Measurements from ENCODE around the gene OR10A5. TPM values are rescaled to one million over a fixed set of nuclear protein-coding genes. Genes with fewer than 3 reads are reported as not detected.
"Not testable (repeated sequence)": the region's sequence is repeated elsewhere in the genome, so short reads cannot be mapped to it uniquely, and the experiment has no call there.

OR10A5 gene, protein sequence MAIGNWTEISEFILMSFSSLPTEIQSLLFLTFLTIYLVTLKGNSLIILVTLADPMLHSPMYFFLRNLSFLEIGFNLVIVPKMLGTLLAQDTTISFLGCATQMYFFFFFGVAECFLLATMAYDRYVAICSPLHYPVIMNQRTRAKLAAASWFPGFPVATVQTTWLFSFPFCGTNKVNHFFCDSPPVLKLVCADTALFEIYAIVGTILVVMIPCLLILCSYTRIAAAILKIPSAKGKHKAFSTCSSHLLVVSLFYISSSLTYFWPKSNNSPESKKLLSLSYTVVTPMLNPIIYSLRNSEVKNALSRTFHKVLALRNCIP
- not detected in 2 replicates for total RNA-seq (2014; rRNA removed; shearing (Covaris generic))

DNA sequence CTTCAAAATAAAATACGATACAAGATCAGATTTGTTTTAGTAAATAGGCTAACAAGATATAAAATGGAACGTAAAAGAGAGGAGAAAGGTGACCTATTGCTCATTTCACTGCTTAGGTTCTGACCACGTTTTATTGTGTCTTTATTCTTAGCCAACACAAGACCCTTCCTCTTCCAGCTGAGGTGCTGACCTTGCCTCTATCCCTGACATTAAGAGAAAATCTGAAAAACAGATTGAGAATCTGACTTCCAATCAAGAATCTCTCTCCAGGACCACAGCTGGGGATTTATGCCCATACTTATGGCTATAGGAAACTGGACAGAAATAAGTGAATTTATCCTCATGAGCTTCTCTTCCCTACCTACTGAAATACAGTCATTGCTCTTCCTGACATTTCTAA is at the start of gene OR10A5:
TSS of gene OR10A5 (plus strand) at position 301 of the 400 bp plus-strand sequence. CDS start at position 301, 0 bp downstream.
- DNase-seq (ENCODE audit: low spot score) = no peak

DNA sequence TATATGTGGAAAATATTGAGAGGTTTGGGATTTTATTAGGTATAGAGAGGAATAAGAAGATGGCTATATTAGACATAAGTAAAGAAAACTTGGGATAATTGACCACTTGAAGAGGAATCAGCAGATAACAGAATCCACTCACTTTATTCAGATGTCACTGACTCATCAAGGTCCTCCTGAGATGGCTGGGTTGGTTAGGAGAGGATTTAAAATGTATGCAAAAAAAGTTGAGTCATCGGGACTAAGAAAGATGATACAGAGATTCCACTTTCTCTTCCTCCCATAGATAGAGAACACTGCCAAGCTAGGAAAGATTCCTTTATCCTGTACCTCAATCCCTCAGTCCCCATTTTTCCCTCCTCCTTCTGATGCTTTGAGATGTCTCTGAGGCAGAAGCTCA is 46.1 kb upstream of the OR10A5 start, which contains the start of gene OR6A2:
TSS of gene OR6A2 (minus strand) at position 288 of the 400 bp plus-strand sequence. CDS start 3,981 bp downstream, outside the sequence.
- in situ Hi-C loops (cut with HindIII; ENCODE audit: low sequenced_read_pairs) = no loop called here

More for the DNA sequence above, at the start of gene OR10A5:
- in situ Hi-C loops (cut with HindIII; ENCODE audit: low sequenced_read_pairs) = no loop called here

DNA sequence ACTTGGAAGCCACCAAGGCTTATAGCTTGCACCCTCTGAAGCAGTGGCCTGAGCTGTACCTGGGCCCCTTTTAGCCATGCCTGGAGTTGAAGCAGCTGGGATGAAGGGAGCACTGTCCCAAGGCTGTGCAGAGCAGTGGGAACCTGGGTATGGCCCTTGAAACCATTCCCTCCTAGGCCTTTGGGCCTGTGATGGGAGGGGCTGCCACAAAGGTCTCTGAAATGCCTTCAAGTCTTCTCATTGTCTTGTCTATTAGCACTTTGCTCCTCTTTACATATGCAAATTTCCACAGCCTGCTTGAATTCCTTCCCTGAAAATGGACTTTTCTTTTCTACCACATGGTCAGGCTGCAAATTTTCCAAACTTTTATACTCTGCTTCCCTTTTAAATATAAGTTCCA is 44.4 kb upstream of the OR10A5 start:
- DNase-seq (ENCODE audit: low spot score); in situ Hi-C loops (cut with HindIII; ENCODE audit: low sequenced_read_pairs): not testable (repeated sequence)

More for the DNA sequence above, 46.1 kb upstream of the OR10A5 start, which contains the start of gene OR6A2:
- no peak for DNase-seq (ENCODE audit: low spot score)

DNA sequence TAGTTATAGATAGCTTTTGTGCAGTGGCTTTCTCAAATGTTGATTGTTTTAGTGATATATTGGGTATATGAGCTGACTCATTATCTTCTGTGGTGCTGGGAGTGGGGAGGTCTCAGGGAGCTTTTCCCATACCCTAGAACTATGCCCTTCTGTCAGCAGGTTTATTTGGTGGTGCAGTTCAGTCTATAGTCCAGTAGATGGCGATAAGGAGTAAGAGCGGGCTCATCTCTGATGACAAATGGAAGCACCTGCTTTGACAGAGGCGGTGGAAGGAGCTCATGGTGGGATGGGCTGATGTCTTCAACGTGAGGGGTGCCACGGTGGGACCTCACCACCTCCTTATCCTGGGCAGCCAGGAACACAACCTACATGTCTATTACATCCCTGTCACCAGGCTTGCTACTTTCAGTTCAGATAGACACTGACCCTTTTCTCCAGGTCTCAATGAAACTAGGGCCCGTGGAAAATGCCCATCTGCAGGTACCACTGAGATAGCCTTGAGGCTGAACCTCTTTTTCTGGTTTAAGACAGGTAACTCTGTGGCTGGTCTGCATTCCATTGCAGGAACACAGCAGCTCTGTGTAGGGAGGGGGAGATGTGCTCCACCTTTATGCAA is 33.0 kb upstream of the OR10A5 start:
- in situ Hi-C loops (cut with HindIII; ENCODE audit: low sequenced_read_pairs) = no loop called here
- DNase-seq (ENCODE audit: low spot score) = peak; percentile 30

DNA sequence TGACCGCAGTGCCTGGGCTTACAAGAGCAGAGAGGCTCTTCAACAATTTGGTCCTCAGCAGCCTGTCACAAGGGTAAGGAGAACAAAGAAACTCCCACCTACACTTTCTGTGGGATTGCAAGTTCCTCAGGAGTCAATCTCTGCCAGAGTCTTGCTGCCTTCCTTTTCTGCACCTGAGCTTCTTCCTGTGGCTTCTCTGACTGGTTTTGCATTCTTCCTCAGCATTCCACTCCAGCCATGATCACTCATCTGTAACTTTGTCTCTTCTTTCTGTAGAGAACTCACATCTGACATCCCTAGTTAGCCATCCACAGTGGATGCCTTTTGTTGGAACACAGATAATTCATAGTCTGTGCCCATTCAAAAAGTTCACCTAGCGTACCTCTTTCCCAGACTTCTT is 31.8 kb upstream of the OR10A5 start:
- in situ Hi-C loops (cut with HindIII; ENCODE audit: low sequenced_read_pairs) = no loop called here
- no peak for DNase-seq (ENCODE audit: low spot score)

DNA sequence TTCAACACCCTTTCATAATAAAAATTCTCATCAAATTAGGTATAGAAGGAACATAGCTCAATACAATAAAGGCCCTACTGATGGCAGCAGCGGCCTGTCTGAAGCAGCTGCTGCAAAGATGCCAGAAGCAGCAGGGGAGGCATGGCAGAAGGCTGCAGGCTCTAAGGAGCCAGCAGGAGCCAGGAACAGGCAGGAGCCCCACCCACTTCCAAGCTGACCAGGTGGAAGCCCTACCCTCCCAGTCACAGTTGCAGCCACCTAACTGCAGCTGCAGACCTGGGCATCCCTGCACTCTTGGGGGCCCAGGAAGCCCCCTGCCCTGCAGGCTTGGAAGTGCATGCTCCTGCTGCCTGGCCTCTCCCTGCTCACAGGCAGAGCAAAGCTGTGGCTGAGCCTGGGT is 27.8 kb upstream of the OR10A5 start:
- in situ Hi-C loops (cut with HindIII; ENCODE audit: low sequenced_read_pairs) = no loop called here
- peak; percentile 82 for DNase-seq (ENCODE audit: low spot score)

DNA sequence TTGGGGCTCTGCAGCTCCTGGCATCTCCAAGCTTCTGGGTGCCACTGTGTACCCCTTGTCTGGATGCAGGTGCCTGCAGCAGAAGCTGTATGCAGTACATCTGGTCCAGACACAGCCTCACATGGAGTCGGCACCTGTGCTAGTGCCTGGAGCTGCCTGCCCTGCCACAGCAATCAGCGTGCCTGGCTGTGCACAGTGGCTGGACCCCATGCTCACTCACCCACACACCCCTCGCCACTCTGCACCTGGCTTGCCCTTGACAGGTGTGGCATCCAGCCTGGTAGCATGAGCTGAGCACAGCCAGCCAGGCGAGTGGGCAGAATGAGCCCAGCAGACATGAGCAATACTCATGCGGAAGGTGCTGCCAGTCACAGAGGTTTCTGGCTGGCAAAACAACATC is 26.5 kb upstream of the OR10A5 start:
- in situ Hi-C loops (cut with HindIII; ENCODE audit: low sequenced_read_pairs) = no loop called here
- no peak for DNase-seq (ENCODE audit: low spot score)

DNA sequence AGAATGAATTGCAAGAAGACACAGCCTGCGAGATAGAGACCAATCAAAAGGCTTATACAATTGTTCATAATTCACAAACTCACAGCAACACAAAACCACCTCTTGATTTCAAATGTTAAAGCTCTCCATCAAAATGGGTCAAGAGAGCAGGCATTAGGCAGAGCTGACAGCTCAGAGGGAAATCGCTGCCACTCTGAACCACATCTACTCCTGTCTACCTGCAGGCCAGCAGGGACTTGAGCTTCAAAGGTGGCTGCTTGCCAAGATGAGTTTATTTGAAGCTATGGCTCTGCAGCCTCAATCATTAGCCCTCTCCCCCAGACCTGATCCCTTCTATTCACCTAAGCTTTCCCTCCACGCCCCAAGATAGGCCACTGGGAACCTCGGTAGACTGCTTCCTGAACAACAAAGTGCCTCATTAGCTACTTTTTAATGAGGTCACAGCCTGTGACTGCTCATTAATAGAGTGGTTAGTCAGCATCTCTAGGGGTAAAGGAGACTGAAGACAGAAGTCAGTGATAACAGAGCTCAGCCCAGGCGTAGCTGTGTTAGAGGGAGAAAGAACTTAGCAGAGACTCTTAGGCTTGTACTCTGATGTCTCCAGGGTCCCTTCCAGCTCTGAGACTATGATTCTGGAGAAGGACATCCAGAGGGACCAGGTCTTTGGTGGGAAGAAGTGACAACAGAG is 21.2 kb upstream of the OR10A5 start:
- in situ Hi-C loops (cut with HindIII; ENCODE audit: low sequenced_read_pairs) = no loop called here
- DNase-seq (ENCODE audit: low spot score) = peak; percentile 7

DNA sequence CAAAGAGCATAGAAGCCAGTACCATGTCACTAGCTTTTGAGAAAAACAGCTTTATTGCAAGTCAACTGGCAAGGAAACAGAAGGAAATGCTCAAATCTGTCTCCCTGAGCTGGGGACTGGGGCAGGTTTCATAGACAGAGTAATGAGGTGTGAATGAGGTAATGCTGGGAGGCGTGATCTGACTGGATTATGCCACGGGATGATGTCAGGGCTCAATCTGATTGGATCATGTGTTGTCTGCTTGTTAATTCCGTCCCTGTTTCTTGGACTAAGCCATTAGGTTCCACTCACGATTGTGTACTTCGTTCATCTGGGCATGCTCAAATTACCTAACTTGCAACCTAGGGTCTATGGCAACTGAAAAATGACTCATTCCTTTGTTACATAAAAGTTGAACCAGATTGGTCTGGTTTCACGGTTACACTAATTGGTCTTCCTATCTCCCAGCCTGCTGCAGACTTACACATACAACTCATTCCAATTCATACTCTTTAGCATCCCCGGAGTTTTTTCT is 20.2 kb upstream of the OR10A5 start:
- no peak for DNase-seq (ENCODE audit: low spot score)
- in situ Hi-C loops (cut with HindIII; ENCODE audit: low sequenced_read_pairs) = no loop called here

DNA sequence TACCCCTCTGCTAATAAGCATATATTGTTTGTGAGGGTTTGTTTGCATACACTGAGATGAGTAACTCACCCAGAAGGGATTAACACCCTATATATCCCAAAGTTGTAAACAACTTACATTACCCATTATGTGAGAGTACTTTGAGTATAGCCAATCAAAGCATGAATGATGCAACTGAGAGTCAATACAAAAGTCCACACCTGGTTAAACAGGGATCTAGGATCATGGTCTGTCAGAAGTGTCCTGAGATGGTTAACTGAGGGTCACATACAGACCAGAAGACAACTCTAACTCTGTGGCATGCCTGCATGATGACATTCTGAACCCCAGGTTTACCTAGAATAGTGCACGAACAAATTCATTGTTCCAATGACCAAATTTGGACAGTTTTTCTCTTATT is 17.4 kb upstream of the OR10A5 start:
- DNase-seq (ENCODE audit: low spot score) = no peak
- in situ Hi-C loops (cut with HindIII; ENCODE audit: low sequenced_read_pairs) = no loop called here

DNA sequence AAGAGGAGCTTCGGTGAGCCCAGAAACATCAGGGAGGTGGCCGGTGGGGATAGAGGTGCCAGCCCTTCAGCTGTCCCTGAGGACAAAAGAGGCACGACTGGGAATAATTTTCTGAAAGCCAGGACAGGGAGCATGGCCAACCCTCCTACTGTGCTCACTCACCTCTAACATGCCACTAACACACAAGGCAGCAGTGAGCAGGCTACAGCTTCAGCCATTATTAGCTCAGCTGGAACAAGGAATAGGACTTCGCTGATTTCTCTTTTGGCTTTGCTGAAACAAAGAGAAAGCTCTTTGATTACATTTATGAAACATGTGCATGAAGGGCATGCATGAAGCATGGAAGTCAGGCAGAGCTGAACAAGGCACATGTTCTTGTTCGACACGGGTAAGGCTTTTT is 12.1 kb upstream of the OR10A5 start:
- no peak for DNase-seq (ENCODE audit: low spot score)
- in situ Hi-C loops (cut with HindIII; ENCODE audit: low sequenced_read_pairs) = no loop called here

DNA sequence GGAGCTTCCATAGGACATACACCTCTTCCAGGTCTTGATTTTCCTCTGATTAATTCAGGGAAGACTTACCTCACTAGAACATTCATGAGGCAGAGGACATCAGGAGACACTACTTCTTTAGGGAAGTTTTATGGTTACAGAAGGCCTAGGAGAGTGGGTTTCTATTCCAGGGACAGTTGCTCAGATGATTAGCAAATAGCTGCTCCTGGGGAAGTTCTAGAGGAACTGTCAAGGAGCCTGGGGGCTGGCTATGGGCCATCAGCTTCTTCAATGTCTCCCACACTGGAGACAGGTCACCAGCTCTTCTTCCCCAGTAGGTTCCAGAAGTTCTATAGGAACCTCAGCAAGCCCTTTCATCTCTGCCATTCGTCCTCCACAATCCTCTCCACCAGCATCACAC is 11.5 kb upstream of the OR10A5 start:
- in situ Hi-C loops (cut with HindIII; ENCODE audit: low sequenced_read_pairs) = no loop called here
- DNase-seq (ENCODE audit: low spot score) = no peak

DNA sequence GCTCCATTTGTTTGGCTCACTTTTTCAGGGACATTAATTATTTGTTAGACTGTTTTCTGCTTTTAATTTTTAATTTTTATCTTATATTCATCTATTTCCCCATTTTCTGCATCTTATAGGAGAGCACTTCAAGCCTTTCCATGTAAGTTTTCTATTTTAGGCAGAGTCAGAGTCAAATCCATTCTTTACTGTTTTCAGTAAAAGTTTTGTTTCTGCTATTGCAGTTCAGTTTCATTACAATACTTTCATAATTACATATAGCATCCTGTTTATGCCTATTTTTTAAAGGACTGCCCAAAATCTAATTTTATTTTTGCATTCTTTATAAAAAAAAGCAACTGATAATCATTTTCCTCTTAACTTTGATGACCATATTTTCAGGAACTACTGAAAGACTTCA is 3.8 kb upstream of the OR10A5 start:
- in situ Hi-C loops (cut with HindIII; ENCODE audit: low sequenced_read_pairs) = no loop called here
- DNase-seq (ENCODE audit: low spot score) = no peak

DNA sequence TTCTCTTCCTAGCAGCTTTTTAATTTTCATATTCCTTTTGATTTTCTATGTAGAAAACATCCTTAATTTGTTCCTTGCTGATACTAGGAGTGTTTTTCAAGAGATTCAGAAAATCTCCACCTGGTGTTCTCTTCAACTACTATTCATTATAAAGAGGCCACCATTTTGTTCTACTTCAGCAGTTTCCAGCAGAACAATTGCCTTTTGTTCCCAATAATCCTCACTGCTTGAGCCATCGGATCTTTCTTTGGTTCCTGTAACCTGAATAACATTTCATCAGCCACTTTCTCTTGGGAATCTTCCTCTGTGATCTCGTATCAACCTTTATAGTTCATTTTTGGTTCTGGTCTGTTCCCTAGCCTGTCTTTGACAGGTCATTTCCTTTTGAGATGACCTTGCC is 1.8 kb upstream of the OR10A5 start:
- in situ Hi-C loops (cut with HindIII; ENCODE audit: low sequenced_read_pairs) = no loop called here
- no peak for DNase-seq (ENCODE audit: low spot score)

DNA sequence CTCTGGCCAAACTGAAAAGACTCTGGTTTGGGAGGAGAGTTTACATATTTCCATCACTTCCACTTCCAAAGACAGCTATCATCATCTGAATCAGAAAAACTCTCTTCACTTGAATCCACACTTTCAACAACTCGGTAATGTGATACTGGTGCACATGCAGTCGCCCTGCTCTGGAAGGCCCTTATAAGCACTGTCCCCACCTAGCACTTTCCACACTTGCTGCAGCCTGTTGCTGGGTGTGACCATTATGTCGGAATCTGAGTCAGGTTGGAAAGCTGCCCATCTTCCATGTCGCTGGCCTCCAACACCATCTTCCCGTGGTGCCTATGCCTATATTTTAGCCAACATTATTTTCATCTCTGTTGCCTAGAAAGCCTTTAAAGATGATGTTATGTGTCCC is 1.1 kb upstream of the OR10A5 start:
- DNase-seq (ENCODE audit: low spot score) = no peak
- in situ Hi-C loops (cut with HindIII; ENCODE audit: low sequenced_read_pairs) = no loop called here

DNA sequence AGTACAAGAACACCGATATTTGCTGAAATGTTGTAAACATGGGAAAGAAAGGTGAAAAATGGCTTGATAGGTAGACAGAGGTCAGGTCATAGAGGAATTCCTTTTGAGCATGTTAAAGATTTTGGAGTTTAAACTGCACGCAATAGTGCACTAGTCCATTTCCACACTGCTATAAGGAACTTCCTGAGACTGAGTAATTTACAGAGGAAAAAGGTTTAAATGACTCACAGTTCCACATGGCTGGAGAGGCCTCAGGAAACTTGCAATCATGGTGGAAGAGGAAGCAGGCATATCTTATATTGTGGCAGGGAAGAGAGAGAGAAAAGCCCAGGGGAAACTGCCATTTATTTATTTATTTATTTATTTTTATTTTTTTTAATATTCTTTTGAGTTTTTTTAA is 5.0 kb downstream of the OR10A5 start:
- in situ Hi-C loops (cut with HindIII; ENCODE audit: low sequenced_read_pairs) = no loop called here

DNA sequence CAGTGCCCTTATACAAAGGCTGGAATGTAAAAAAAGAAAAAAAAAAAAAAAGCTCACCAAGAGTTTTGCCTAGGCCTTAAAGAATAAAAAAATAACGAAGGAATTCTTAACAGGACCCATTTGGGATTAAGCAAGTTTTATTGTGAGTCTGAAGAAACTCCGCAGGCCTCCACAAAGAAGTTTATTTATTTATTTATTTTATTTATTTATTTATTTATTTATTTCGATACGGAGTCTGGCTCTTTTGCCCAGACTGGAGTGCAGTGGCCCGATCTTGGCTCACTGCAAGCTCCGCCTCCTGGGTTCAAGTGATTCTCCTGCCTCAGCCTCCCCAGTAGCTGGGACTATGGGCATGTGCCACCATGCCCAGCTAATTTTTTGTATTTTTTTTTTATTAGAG is 9.3 kb downstream of the OR10A5 start:
- in situ Hi-C loops (cut with HindIII; ENCODE audit: low sequenced_read_pairs); DNase-seq (ENCODE audit: low spot score): not testable (repeated sequence)

More for the DNA sequence above, 5.0 kb downstream of the OR10A5 start:
- DNase-seq (ENCODE audit: low spot score) = no peak

DNA sequence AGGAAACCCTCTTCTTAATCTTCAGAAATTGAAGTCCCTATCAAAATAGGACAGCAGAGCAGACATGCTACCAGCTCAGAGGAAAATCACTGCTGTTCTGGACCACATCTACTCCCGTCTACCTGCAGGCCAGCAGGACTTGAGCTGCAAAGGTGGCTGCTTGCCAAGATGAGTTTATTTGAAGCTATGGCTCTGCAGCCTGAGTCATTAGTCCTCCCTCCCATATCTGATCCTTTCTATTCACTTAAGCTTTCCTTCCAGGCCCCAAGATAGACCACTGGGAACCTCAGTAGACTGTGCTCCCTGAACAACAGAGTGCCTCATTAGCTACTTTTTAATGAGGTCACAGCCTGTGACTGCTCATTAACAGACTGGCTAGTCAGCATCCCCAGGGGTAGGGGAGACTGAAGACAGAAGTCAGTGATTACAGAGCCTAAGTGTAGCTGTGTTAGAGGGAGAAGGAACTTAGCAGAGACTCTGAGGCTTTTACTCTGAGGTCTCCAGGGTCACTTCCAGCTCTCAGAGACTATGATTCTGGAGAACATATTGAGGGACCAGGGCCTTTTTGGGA is 10.6 kb downstream of the OR10A5 start:
- DNase-seq (ENCODE audit: low spot score) = peak; percentile 3
- in situ Hi-C loops (cut with HindIII; ENCODE audit: low sequenced_read_pairs) = no loop called here

DNA sequence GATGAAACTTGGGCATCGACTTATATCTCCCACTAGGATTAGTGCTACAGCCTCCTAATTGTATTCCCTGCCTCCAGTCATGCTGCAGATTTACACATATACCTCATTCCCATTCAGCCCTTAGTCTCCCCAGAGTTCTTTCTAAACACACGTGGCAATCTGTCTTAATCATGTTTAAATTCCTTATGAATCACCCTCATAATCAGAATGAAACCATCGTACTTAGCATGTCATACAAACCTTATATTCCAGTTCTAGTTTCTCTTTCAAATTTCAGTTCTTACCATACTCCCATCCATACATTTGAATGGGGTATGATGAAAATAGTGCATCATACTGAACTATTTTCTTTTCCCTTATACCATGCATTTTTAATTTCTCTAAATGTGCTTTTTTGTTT is 11.4 kb downstream of the OR10A5 start:
- no peak for DNase-seq (ENCODE audit: low spot score)
- in situ Hi-C loops (cut with HindIII; ENCODE audit: low sequenced_read_pairs) = no loop called here

DNA sequence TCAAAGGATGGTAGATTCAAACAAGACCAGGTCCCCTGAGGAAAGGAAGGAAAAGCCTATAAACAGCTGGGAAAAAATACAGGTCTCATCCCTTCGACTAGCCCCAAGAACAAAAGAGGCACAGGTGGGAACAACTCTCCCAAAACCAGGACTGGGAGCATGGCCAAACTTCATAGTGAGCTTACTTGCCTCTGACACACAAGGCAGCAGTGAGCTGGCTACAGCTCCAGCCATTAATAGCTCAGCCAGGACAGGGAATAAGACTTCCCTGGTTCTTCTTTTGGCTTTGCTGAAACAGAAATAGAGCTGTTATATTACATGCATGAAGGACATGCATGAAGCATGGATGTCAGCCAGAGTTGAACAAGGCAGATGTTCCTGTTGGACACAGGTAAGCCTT is 17.5 kb downstream of the OR10A5 start, which contains the start of gene OR10A2:
TSS of gene OR10A2 (plus strand) at position 97 of the 400 bp plus-strand sequence. CDS start 6,698 bp downstream, outside the sequence.
- peak; percentile 81 for DNase-seq (ENCODE audit: low spot score)
- in situ Hi-C loops (cut with HindIII; ENCODE audit: low sequenced_read_pairs) = no loop called here

Measured in G401 (cell line).